SK-N-MC (cell line): ENCODE data around the gene SUN2.

Experiments used
- EZH2 ChIP-seq: fragments of 200-600 bp; sonication (generic); IDR thresholded peaks from one replicate; pipeline ENCODE4 v1.6.1; 2017; ENCODE audit warnings: antibody characterized with exemption
- FOXP2 ChIP-seq: optimal IDR thresholded peaks from 2 replicates; pipeline ENCODE3; 2011; ENCODE audit warnings: mild to moderate bottlenecking, moderate library complexity; ENCODE audit not compliant: insufficient read depth; ENCODE audit errors: extremely low read length, control extremely low read depth
- POLR2AphosphoS5 ChIP-seq: IDR thresholded peaks from 2 replicates; pipeline ENCODE4 v1.6.1; 2012; ENCODE audit warnings: mild to moderate bottlenecking, low read depth, low read length, borderline replicate concordance

DNA sequence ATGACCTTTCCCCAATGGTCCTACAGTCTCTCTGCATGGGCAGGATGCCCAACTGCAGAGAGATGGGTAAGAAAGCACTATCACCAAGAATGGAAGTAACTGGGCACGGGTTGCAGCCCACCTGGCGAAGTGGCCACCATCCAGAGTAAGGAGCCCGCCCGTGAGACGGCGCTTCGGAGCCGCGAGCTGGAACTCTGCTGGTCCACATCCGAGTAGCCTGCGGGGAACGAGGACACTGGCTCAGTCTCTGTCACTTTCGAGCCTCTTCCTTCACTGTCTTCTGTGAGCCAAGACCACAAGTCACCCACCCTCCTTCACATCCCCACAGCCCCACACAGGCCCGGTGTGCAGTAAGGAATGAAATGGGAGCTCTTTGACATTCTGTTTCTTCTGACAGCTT is 5.7 kb downstream of the SUN2 start:
- TF ChIP-seq POLR2AphosphoS5 (no peak), EZH2 (no peak), FOXP2 (no peak)
